PC-9 (cell line): ENCODE measurements around the gene ADAMTSL1. TPM values are rescaled to one million over a fixed set of nuclear protein-coding genes. Genes with fewer than 3 reads are reported as not detected.

ENCODE experiments used
- BruUV-seq: library from RNA; stranded (reverse); fragments of 400-500 nt; replicated peaks from 2 replicates; lab custom pipeline; 2021; lab: Mats Ljungman, UMichigan
- CTCF ChIA-PET: fragments of 300-600 bp; sonication (Branson Sonifier 250); formaldehyde crosslinking; loops from one replicate; lab custom pipeline; 2022; ENCODE audit warnings: antibody characterized with exemption; lab: Charles Lee
- POLR2A ChIA-PET: fragments of 300-600 bp; sonication (Branson Sonifier 250); formaldehyde crosslinking; loops from one replicate; lab custom pipeline; 2022; ENCODE audit warnings: antibody characterized with exemption; ENCODE audit not compliant: unreplicated experiment; lab: Charles Lee
- DNase-seq, 2 experiments: peaks; one replicate each; pipeline versions ENCODE4 v3.0.0 to v3.0.0-alpha.2; 2015 to 2022; ENCODE audit warnings: mixed read lengths in 1 of 2
- H2AFZ ChIP-seq: fragments of 200-600 bp; sonication (generic); 2 replicates; pipeline ENCODE4 v1.8.1; 2017; ENCODE audit warnings: antibody characterized with exemption
- H3F3A ChIP-seq: fragments of 200-600 bp; sonication (generic); 2 replicates; pipeline ENCODE4 v1.8.1; 2017; ENCODE audit warnings: antibody characterized with exemption, mild to moderate bottlenecking, low read depth; ENCODE audit not compliant: insufficient read depth
- H3K27ac ChIP-seq: fragments of 200-600 bp; sonication (generic); 2 replicates; pipeline ENCODE4 v1.6.1; 2016; ENCODE audit warnings: mixed run types
- H3K27me3 ChIP-seq: fragments of 200-600 bp; sonication (generic); 2 replicates; pipeline ENCODE4 v1.6.1; 2016; ENCODE audit warnings: low read depth, mixed run types; ENCODE audit not compliant: insufficient read depth
- H3K36me3 ChIP-seq: fragments of 200-600 bp; sonication (generic); 2 replicates; pipeline ENCODE4 v1.6.1; 2016; ENCODE audit warnings: low read depth, mixed run types
- H3K4me1 ChIP-seq: fragments of 200-600 bp; sonication (generic); replicated peaks from 2 replicates; pipeline ENCODE4 v1.6.1; 2016; ENCODE audit warnings: mixed run types; ENCODE audit not compliant: insufficient read depth
- H3K4me2 ChIP-seq: fragments of 200-600 bp; sonication (generic); 2 replicates; pipeline ENCODE4 v1.6.1; 2017; ENCODE audit warnings: mixed run types
- H3K4me3 ChIP-seq: fragments of 200-600 bp; sonication (generic); 2 replicates; pipeline ENCODE4 v1.6.1; 2016; ENCODE audit warnings: mixed run types
- H3K79me2 ChIP-seq: fragments of 200-600 bp; sonication (generic); 2 replicates; pipeline ENCODE4 v1.6.1; 2017; ENCODE audit warnings: low read depth, mixed run types
- H3K9me2 ChIP-seq: fragments of 200-600 bp; sonication (generic); 2 replicates; pipeline ENCODE4 v1.8.1; 2017; ENCODE audit warnings: mild to moderate bottlenecking; ENCODE audit not compliant: insufficient read depth
- H3K9me3 ChIP-seq: fragments of 200-600 bp; sonication (generic); 2 replicates; pipeline ENCODE4 v1.8.1; 2016; ENCODE audit warnings: low read depth; ENCODE audit not compliant: insufficient read depth
- H4K20me1 ChIP-seq: fragments of 200-600 bp; sonication (generic); 2 replicates; pipeline ENCODE4 v1.8.1; 2017; ENCODE audit not compliant: insufficient read depth
- CTCF ChIP-seq: fragments of 200-600 bp; sonication (generic); conservative IDR thresholded peaks from 2 replicates; pipeline ENCODE4 v1.6.1; 2017; ENCODE audit warnings: mixed run types, antibody characterized with exemption, mild to moderate bottlenecking, moderate library complexity
- EZH2 ChIP-seq: fragments of 200-600 bp; sonication (generic); IDR thresholded peaks from 2 replicates; pipeline ENCODE4 v1.8.0; 2017; ENCODE audit warnings: antibody characterized with exemption, low read depth
- intact Hi-C: fragments of 100-400 bp; cut with micrococcal nuclease; formaldehyde crosslinking; loops from one replicate; pipeline ENCODE4 v1.10.0; 2022; ENCODE audit not compliant: unreplicated experiment
- total RNA-seq: library from RNA; stranded (reverse); gene quantifications from 2 replicates; pipeline ENCODE4 v1.2.3, GENCODE V29; 2021

ADAMTSL1 gene
- total RNA-seq, 1 experiment from 2014 or later, result not detected

- ChIA-PET POLR2A (no interaction called here), CTCF (no interaction called here)
- no peaks in the 10 kb centered on the region for H3F3A ChIP-seq
- no peaks in the 10 kb centered on the region for H4K20me1 ChIP-seq
- no peaks in the 10 kb centered on the region for H3K36me3 ChIP-seq
- no peak overlapping the region for H3K4me3 ChIP-seq
- H3K9me3 ChIP-seq, result no peaks in the 10 kb centered on the region
- H3K79me2 ChIP-seq, result no peaks in the 10 kb centered on the region
- intact Hi-C loops, result no loop called here
- no peaks in the 10 kb centered on the region; the same call in 1 of the 2 replicates for H3K27me3 ChIP-seq
- no peaks in the 10 kb centered on the region for H3K4me1 ChIP-seq
- H3K4me2 ChIP-seq, result no peak overlapping the region
- H3K9me2 ChIP-seq, result no peaks in the 10 kb centered on the region
- H3K27ac ChIP-seq, result no peak overlapping the region
- BruUV-seq, result no TSS peak
- TF ChIP-seq CTCF (no peak), EZH2 (no peak)
- no peak overlapping the region for H2AFZ ChIP-seq
- no peak for DNase-seq
Observed at GRCh38 chr9:18829873-18830272, 355.9 kb downstream of the ADAMTSL1 start.

GRCh38 chr9:18834740-18835361 lies 360.9 kb downstream of the ADAMTSL1 start:
- intact Hi-C loops, result no loop called here
- Histone ChIP-seq H3K27ac (no peak overlapping the region), H3K4me1 (no peaks in the 10 kb centered on the region), H3F3A (no peaks in the 10 kb centered on the region), H4K20me1 (no peaks in the 10 kb centered on the region), H3K79me2 (no peaks in the 10 kb centered on the region), H3K4me3 (no peak overlapping the region), H3K36me3 (no peaks in the 10 kb centered on the region), H3K9me2 (no peaks in the 10 kb centered on the region), H3K27me3 (no peaks in the 10 kb centered on the region; the same call in 1 of the 2 replicates), H2AFZ (no peak overlapping the region), H3K9me3 (no peaks in the 10 kb centered on the region), H3K4me2 (no peak overlapping the region)
- ChIA-PET CTCF (no interaction called here), POLR2A (no interaction called here)
- TF ChIP-seq EZH2, result no peak
- no peak for TF ChIP-seq CTCF
- no peak for DNase-seq
- BruUV-seq, result no TSS peak

GRCh38 chr9:18837402-18837801 lies 363.4 kb downstream of the ADAMTSL1 start:
- Histone ChIP-seq H3K79me2 (no peaks in the 10 kb centered on the region), H3K4me2 (no peak overlapping the region), H3K9me2 (no peaks in the 10 kb centered on the region), H3K9me3 (no peaks in the 10 kb centered on the region), H3K36me3 (no peaks in the 10 kb centered on the region), H3K27me3 (no peaks in the 10 kb centered on the region; the same call in 1 of the 2 replicates), H4K20me1 (no peaks in the 10 kb centered on the region), H3K4me3 (no peak overlapping the region), H3K27ac (no peak overlapping the region), H2AFZ (no peak overlapping the region), H3F3A (no peaks in the 10 kb centered on the region), H3K4me1 (no peaks in the 10 kb centered on the region)
- DNase-seq, result no peak
- no peak for TF ChIP-seq EZH2
- TF ChIP-seq CTCF, result no peak
- no TSS peak for BruUV-seq
- intact Hi-C loops, result no loop called here
- POLR2A ChIA-PET, result no interaction called here
- CTCF ChIA-PET, result no interaction called here
